H1 (cell line): Measurements from ENCODE around the gene TBC1D2B. TPM values are rescaled to one million over a fixed set of nuclear protein-coding genes. Genes with fewer than 3 reads are reported as not detected.

Source experiments
- CTCF ChIA-PET: fragments of 300-600 bp; sonication (Branson Sonifier 250); formaldehyde crosslinking; loops from one replicate; lab custom pipeline; 2021; ENCODE audit not compliant: partially characterized antibody; lab: Charles Lee
- POLR2A ChIA-PET: fragments of 300-600 bp; sonication (Branson Sonifier 250); formaldehyde crosslinking; loops from one replicate; lab custom pipeline; 2021; ENCODE audit warnings: inconsistent platforms; ENCODE audit not compliant: partially characterized antibody; lab: Charles Lee
- DNase-seq, 2 experiments: peaks; one replicate each; pipeline versions ENCODE4 v3.0.0 to v3.0.0-alpha.2; 2010 to 2022; ENCODE audit warnings: low spot score in 2 of 2, low read depth in 1 of 2, mixed read lengths in 1 of 2
- FAIRE-seq: peaks from 2 replicates; lab custom pipeline; 2011; peaks lifted over from hg19 to GRCh38; lab: Jason Lieb, UNC
- H2AFZ ChIP-seq: 2 replicates; pipeline ENCODE4 v1.8.1; 2012; ENCODE audit warnings: low read length, inconsistent platforms
- H2AK5ac ChIP-seq: 2 replicates; pipeline ENCODE4 v1.6.1; 2013; ENCODE audit warnings: low read depth, low read length
- H2BK120ac ChIP-seq: replicated peaks from 2 replicates; pipeline ENCODE3; 2013; ENCODE audit warnings: low read depth, low read length, inconsistent platforms
- H2BK12ac ChIP-seq: 2 replicates; pipeline ENCODE4 v1.6.1; 2013; ENCODE audit warnings: low read depth, low read length
- H2BK15ac ChIP-seq: 2 replicates; pipeline ENCODE4 v1.6.1; 2013; ENCODE audit warnings: low read length
- H2BK20ac ChIP-seq: 2 replicates; pipeline ENCODE4 v1.6.1; 2013; ENCODE audit warnings: low read length
- H2BK5ac ChIP-seq: 2 replicates; pipeline ENCODE4 v1.6.1; 2013; ENCODE audit warnings: low read depth, low read length
- H3K14ac ChIP-seq: 2 replicates; pipeline ENCODE4 v1.6.1; 2013; ENCODE audit warnings: inconsistent platforms; ENCODE audit not compliant: insufficient read length
- H3K18ac ChIP-seq: 2 replicates; pipeline ENCODE4 v1.6.1; 2013; ENCODE audit warnings: low read length; ENCODE audit errors: extremely low read depth
- H3K23ac ChIP-seq: 2 replicates; pipeline ENCODE4 v1.6.1; 2013; ENCODE audit warnings: inconsistent platforms; ENCODE audit not compliant: insufficient read length
- H3K23me2 ChIP-seq: 2 replicates; pipeline ENCODE4 v1.6.1; 2013; ENCODE audit warnings: low read depth, low read length
- H3K27ac ChIP-seq: 2 replicates; pipeline ENCODE4 v1.6.1; 2011; ENCODE audit warnings: low read depth, low read length, inconsistent platforms
- H3K27me3 ChIP-seq, 4 experiments: replicated peaks in 1 of 4; 1 replicate in 1 of 4; 2 replicates in 3 of 4; pipeline versions ENCODE4 v1.6.1 to v1.8.1; 2011 to 2013; ENCODE audit warnings: low read length in 3 of 4, mild to moderate bottlenecking in 3 of 4, inconsistent platforms in 2 of 4, mixed read lengths in 2 of 4, moderate library complexity in 1 of 4; ENCODE audit not compliant: control insufficient read depth in 3 of 4, insufficient read depth in 3 of 4; ENCODE audit errors: extremely low read depth in 1 of 4
- H3K36me3 ChIP-seq, 4 experiments: 2 replicates each; pipeline versions ENCODE4 v1.6.1 to v1.8.1; 2011 to 2013; ENCODE audit warnings: mild to moderate bottlenecking in 4 of 4, low read length in 3 of 4, moderate library complexity in 2 of 4, control low read depth in 1 of 4, inconsistent platforms in 1 of 4; ENCODE audit not compliant: insufficient read depth in 4 of 4, control insufficient read depth in 2 of 4
- H3K4ac ChIP-seq: replicated peaks from 2 replicates; pipeline ENCODE3; 2013; ENCODE audit warnings: low read length, low read depth, mixed read lengths, inconsistent platforms; ENCODE audit not compliant: insufficient read length
- H3K4me1 ChIP-seq, 4 experiments: replicated peaks in 1 of 4; 1 replicate in 1 of 4; 2 replicates in 3 of 4; pipeline versions ENCODE4 v1.6.1 to v1.8.1; 2011 to 2013; ENCODE audit warnings: low read length in 3 of 4, inconsistent platforms in 2 of 4, mixed read lengths in 1 of 4; ENCODE audit not compliant: insufficient read depth in 4 of 4, control insufficient read depth in 3 of 4
- H3K4me2 ChIP-seq, 2 experiments: 2 replicates each; pipeline versions ENCODE4 v1.6.1 to v1.8.1; 2011 to 2013; ENCODE audit warnings: low read depth in 2 of 2, low read length in 2 of 2, control low read depth in 1 of 2, inconsistent platforms in 1 of 2, mild to moderate bottlenecking in 1 of 2; ENCODE audit not compliant: insufficient read depth in 1 of 2
- H3K4me3 ChIP-seq, 4 experiments: fragments of 200-600, 300-600 bp in 1 of 4; sonication (generic), shearing (Covaris generic), sonication (Bioruptor Twin) in 1 of 4; 2 replicates each; pipeline versions ENCODE4 v1.5.1 to v1.8.1; 2011 to 2016; ENCODE audit warnings: low read length in 4 of 4, low read depth in 3 of 4, control low read depth in 2 of 4, inconsistent platforms in 2 of 4, mild to moderate bottlenecking in 2 of 4, mixed read lengths in 1 of 4, moderate library complexity in 1 of 4; ENCODE audit not compliant: insufficient read depth in 2 of 4; ENCODE audit errors: extremely low read depth in 1 of 4
- H3K56ac ChIP-seq: replicated peaks from 2 replicates; pipeline ENCODE3; 2013; ENCODE audit warnings: low read depth, mild to moderate bottlenecking, mixed read lengths, low read length, inconsistent platforms; ENCODE audit not compliant: insufficient read length
- H3K79me1 ChIP-seq: 2 replicates; pipeline ENCODE4 v1.6.1; 2013; ENCODE audit warnings: low read depth, low read length, control low read depth
- H3K79me2 ChIP-seq, 2 experiments: 2 replicates each; pipeline versions ENCODE4 v1.6.1 to v1.8.1; 2012 to 2013; ENCODE audit warnings: low read length in 2 of 2, mild to moderate bottlenecking in 2 of 2, inconsistent platforms in 1 of 2; ENCODE audit not compliant: insufficient read depth in 2 of 2, control insufficient read depth in 1 of 2
- H3K9ac ChIP-seq, 4 experiments: replicated peaks in 1 of 4; 1 replicate in 1 of 4; 2 replicates in 3 of 4; pipeline versions ENCODE4 v1.6.1 to v1.8.1; 2011 to 2013; ENCODE audit warnings: low read depth in 3 of 4, low read length in 3 of 4, control low read depth in 2 of 4, mild to moderate bottlenecking in 2 of 4, moderate library complexity in 2 of 4, inconsistent platforms in 1 of 4; ENCODE audit errors: extremely low read depth in 1 of 4
- H3K9me3 ChIP-seq, 2 experiments: 2 replicates each; pipeline versions ENCODE4 v1.6.1 to v1.8.1; 2012 to 2013; ENCODE audit warnings: mild to moderate bottlenecking in 2 of 2, moderate library complexity in 2 of 2, control low read depth in 1 of 2, inconsistent platforms in 1 of 2, low read depth in 1 of 2, low read length in 1 of 2, mixed read lengths in 1 of 2; ENCODE audit not compliant: insufficient read depth in 2 of 2
- H4K20me1 ChIP-seq, 2 experiments: replicated peaks in 1 of 2; 2 replicates each; pipeline versions ENCODE3 to v1.8.1; 2011 to 2013; ENCODE audit warnings: inconsistent platforms in 2 of 2, low read length in 2 of 2, mild to moderate bottlenecking in 1 of 2; ENCODE audit not compliant: insufficient read depth in 2 of 2, control insufficient read depth in 1 of 2
- H4K5ac ChIP-seq: 2 replicates; pipeline ENCODE4 v1.6.1; 2013; ENCODE audit warnings: low read length, low read depth, mixed read lengths, inconsistent platforms; ENCODE audit not compliant: insufficient read length
- H4K8ac ChIP-seq: 2 replicates; pipeline ENCODE4 v1.8.0; 2013; ENCODE audit warnings: mild to moderate bottlenecking, moderate library complexity, low read length, inconsistent platforms; ENCODE audit not compliant: insufficient read depth; ENCODE audit errors: extremely low read depth
- H4K91ac ChIP-seq: replicated peaks from 2 replicates; pipeline ENCODE3; 2013; ENCODE audit warnings: low read length, mixed read lengths, inconsistent platforms; ENCODE audit not compliant: insufficient read length
- FOSL1 ChIP-seq: IDR thresholded peaks from 2 replicates; pipeline ENCODE4 v1.6.1; 2011; ENCODE audit warnings: mild to moderate bottlenecking, low read depth, low read length, moderate library complexity; ENCODE audit not compliant: insufficient read depth
- KDM4A ChIP-seq: IDR thresholded peaks from one replicate; pipeline ENCODE4 v1.7.1; 2012; ENCODE audit warnings: low read depth, mild to moderate bottlenecking, moderate library complexity, low read length, inconsistent platforms; ENCODE audit not compliant: severe bottlenecking
- WGBS, 2 experiments: shearing (Covaris generic) in 1 of 2; methylation state at CpG; one replicate each; pipeline versions ENCODE4 v1.1.6 to v1.1.7; 2013 to 2015; ENCODE audit warnings: low lambda C conversion rate in 2 of 2, mixed read lengths in 2 of 2, inconsistent platforms in 1 of 2, low coverage in 1 of 2, missing lambda C conversion rate in 1 of 2; ENCODE audit not compliant: insufficient replicate concordance in 2 of 2, insufficient coverage in 1 of 2, insufficient read length in 1 of 2; ENCODE audit errors: extremely low coverage in 1 of 2, missing lambda C conversion rate in 1 of 2; 5-methylcytosine and 5-hydroxymethylcytosine counted together
- polyA plus RNA-seq, 7 experiments: library from polyadenylated mRNA; depleted of rRNA in 3 of 7; stranded (reverse) in 5 of 7; unstranded in 2 of 7; fragments of >200 nt in 5 of 7; fragments of 200-250 nt in 2 of 7; gene quantifications; 1 replicate in 5 of 7; 2 replicates in 1 of 7; 4 replicates in 1 of 7; pipeline versions ENCODE4 v1.2.1 to v1.2.3, GENCODE V29; 2011 to 2013; ENCODE audit warnings: missing spikeins in 2 of 7, mixed read lengths in 2 of 7
- total RNA-seq: library from RNA; stranded (reverse); fragmentation: NEBNext Ultra II Directional; extraction: Animal tissue kit (Norgen Biotek cat#: 25700); gene quantifications from 2 replicates; pipeline ENCODE4 v1.2.1, GENCODE V29; 2021

TBC1D2B gene
- total and polyA plus RNA-seq, 2 of the 8 experiments (the other 6 are each of a cell fraction or from before 2014, with no cell fraction given) = 11.9 to 19.5 TPM

- no peak overlapping the region for H2AFZ ChIP-seq
- TF ChIP-seq FOSL1 = no peak
- TF ChIP-seq KDM4A = no peak
- TF ChIP-seq, all 59 proteins: peak for 0
- H4K8ac ChIP-seq = no peak overlapping the region; the same call in 1 of the 2 replicates
- H3K18ac ChIP-seq = no peak overlapping the region
- no peaks in the 10 kb centered on the region for H3K27me3 ChIP-seq
- ChIA-PET POLR2A (no interaction called here), CTCF (interaction anchor here (0.7 to 16.8 kb wide), 5 partner anchors 15 to 134 kb away, joined by 3 to 226 read pairs (median 78); partner anchors contain the start of gene SH2D7)
- H2BK120ac ChIP-seq = no peak overlapping the region
- no peaks in the 10 kb centered on the region for H3K9me3 ChIP-seq
- DNase-seq = no peak
- H3K4me2 ChIP-seq = no peak overlapping the region
- H4K5ac ChIP-seq = no peak overlapping the region
- H2BK15ac ChIP-seq = no peak overlapping the region
- H3K4me1 ChIP-seq = no peaks in the 10 kb centered on the region
- no peaks in the 10 kb centered on the region for H3K79me1 ChIP-seq
- no peak overlapping the region for H2AK5ac ChIP-seq
- no peak overlapping the region for H2BK12ac ChIP-seq
- H2BK20ac ChIP-seq = no peak overlapping the region
- H2BK5ac ChIP-seq = no peak overlapping the region
- no peak overlapping the region for H3K9ac ChIP-seq
- H4K91ac ChIP-seq = no peak overlapping the region
- no peak overlapping the region for H3K14ac ChIP-seq
- no peak overlapping the region for H3K4ac ChIP-seq
- WGBS, 2 experiments = 96% methylated on average over 10 of the region's 16 CpGs; no CpG with 5 or more reads in 1 of the 2 experiments
- no peak overlapping the region for H3K4me3 ChIP-seq
- H4K20me1 ChIP-seq = no peaks in the 10 kb centered on the region
- H3K23me2 ChIP-seq = no peaks in the 10 kb centered on the region
- no peak for FAIRE-seq
- H3K56ac ChIP-seq = no peak overlapping the region
- H3K23ac ChIP-seq = no peak overlapping the region
- H3K79me2 ChIP-seq = no peaks in the 10 kb centered on the region
- H3K27ac ChIP-seq = no peak overlapping the region
- H3K36me3 ChIP-seq = peaks cover 0 to 6% (median 1%) of the 10 kb centered on the region in 4 experiments; a peak in 3 of 8 replicates
These were observed 28.1 kb upstream of the TBC1D2B start for GRCh38 chr15:78105476-78106241.
